Keratinocyte (primary cell): ENCODE data around the gene HCAR3. TPM values are rescaled to one million over a fixed set of nuclear protein-coding genes. Genes with fewer than 3 reads are reported as not detected.

Experiments used
- DNase-seq: peaks from one replicate; pipeline ENCODE4 v3.0.0-alpha.2; 2011; ENCODE audit warnings: low read depth, missing footprints, low spot score
- FAIRE-seq: peaks from 2 replicates; lab custom pipeline; 2011; peaks lifted over from hg19 to GRCh38; lab: Jason Lieb, UNC
- H2AFZ ChIP-seq: 2 replicates; pipeline ENCODE4 v1.6.0; 2012; ENCODE audit warnings: low read length, control low read depth, inconsistent platforms; ENCODE audit not compliant: control insufficient read depth
- H3K27ac ChIP-seq: 2 replicates; pipeline ENCODE4 v1.5.1; 2011; ENCODE audit warnings: low read length; ENCODE audit not compliant: control insufficient read depth, insufficient read depth
- H3K27me3 ChIP-seq: 3 replicates; pipeline ENCODE4 v1.6.0; 2011; ENCODE audit warnings: low read length; ENCODE audit not compliant: control insufficient read depth, insufficient read depth; ENCODE audit errors: extremely low read depth
- H3K36me3 ChIP-seq, 2 experiments: 2 replicates in 1 of 2; 3 replicates in 1 of 2; pipeline ENCODE4 v1.5.1; 2011; ENCODE audit warnings: low read length in 2 of 2, mild to moderate bottlenecking in 1 of 2; ENCODE audit not compliant: control insufficient read depth in 2 of 2, insufficient read depth in 2 of 2; ENCODE audit errors: extremely low read depth in 1 of 2
- H3K4me1 ChIP-seq: 3 replicates; pipeline ENCODE4 v1.5.1; 2011; ENCODE audit warnings: low read length; ENCODE audit not compliant: control insufficient read depth, insufficient read depth; ENCODE audit errors: extremely low read depth
- H3K4me2 ChIP-seq: 3 replicates; pipeline ENCODE4 v1.6.0; 2011; ENCODE audit warnings: low read depth, low read length; ENCODE audit not compliant: control insufficient read depth, insufficient read depth; ENCODE audit errors: extremely low read depth
- H3K4me3 ChIP-seq, 3 experiments: fragments of 200-600 bp in 1 of 3; sonication (generic) in 1 of 3; 2 replicates in 2 of 3; 3 replicates in 1 of 3; pipeline ENCODE4 v1.5.1; 2011 to 2016; ENCODE audit warnings: low read length in 3 of 3, mild to moderate bottlenecking in 3 of 3, control low read depth in 2 of 3, inconsistent platforms in 1 of 3, low read depth in 1 of 3, mixed read lengths in 1 of 3, mixed run types in 1 of 3, moderate library complexity in 1 of 3; ENCODE audit not compliant: control insufficient read depth in 2 of 3, insufficient read depth in 2 of 3; ENCODE audit errors: extremely low read depth in 1 of 3
- H3K79me2 ChIP-seq: 2 replicates; pipeline ENCODE4 v1.6.0; 2012; ENCODE audit warnings: low read length; ENCODE audit not compliant: control insufficient read depth, insufficient read depth
- H3K9ac ChIP-seq: 3 replicates; pipeline ENCODE4 v1.6.0; 2011; ENCODE audit warnings: low read length; ENCODE audit not compliant: control insufficient read depth, insufficient read depth; ENCODE audit errors: extremely low read depth
- H3K9me1 ChIP-seq: 3 replicates; pipeline ENCODE4 v1.6.0; 2011; ENCODE audit warnings: low read length; ENCODE audit not compliant: control insufficient read depth, insufficient read depth; ENCODE audit errors: extremely low read depth
- H3K9me3 ChIP-seq: 2 replicates; pipeline ENCODE4 v1.5.1; 2012; ENCODE audit warnings: low read depth, low read length; ENCODE audit not compliant: control insufficient read depth
- H4K20me1 ChIP-seq: 3 replicates; pipeline ENCODE4 v1.6.0; 2011; ENCODE audit warnings: low read length; ENCODE audit not compliant: control insufficient read depth, insufficient read depth; ENCODE audit errors: extremely low read depth
- CTCF ChIP-seq, 3 experiments: IDR thresholded peaks in 1 of 3; conservative IDR thresholded peaks in 1 of 3; optimal IDR thresholded peaks in 1 of 3; 2 replicates in 2 of 3; 3 replicates in 1 of 3; pipeline versions ENCODE3 to v1.5.1; 2011; ENCODE audit warnings: low read length in 3 of 3, mild to moderate bottlenecking in 3 of 3, moderate library complexity in 2 of 3, control low read depth in 1 of 3, inconsistent platforms in 1 of 3; ENCODE audit not compliant: insufficient read depth in 2 of 3; ENCODE audit errors: extremely low read depth in 1 of 3
- EZH2 ChIP-seq: IDR thresholded peaks from one replicate; pipeline ENCODE4 v1.6.1; 2012; ENCODE audit warnings: inconsistent platforms, mild to moderate bottlenecking, low read length, moderate library complexity
- dilution Hi-C: fragments of 300-500 bp; cut with MboI; formaldehyde crosslinking; loops from one replicate; pipeline ENCODE4 v1.7.0; 2020; ENCODE audit warnings: low sequenced_read_pairs; ENCODE audit not compliant: extremely low pct_ligation_motif_present
- polyA plus RNA-seq, 5 experiments: library from polyadenylated mRNA; depleted of rRNA in 3 of 5; stranded (reverse) in 3 of 5; stranded (forward) in 1 of 5; unstranded in 1 of 5; fragments of >200 nt; gene quantifications; 1 replicate in 1 of 5; 2 replicates in 3 of 5; 3 replicates in 1 of 5; pipeline versions ENCODE4 v1.2.1 to v1.2.3, GENCODE V29; 2011 to 2012; ENCODE audit warnings: missing spikeins in 2 of 5, low read depth in 1 of 5, low replicate concordance in 1 of 5

The HCAR3 gene
- polyA plus RNA-seq, 1 donor (not counting 4 experiments of a cell fraction or from before 2014, with no cell fraction given) = 12.1 TPM

GRCh38 chr12:122754790-122755189, 38.2 kb upstream of the HCAR3 start:
- Histone ChIP-seq H4K20me1 (no peaks in the 10 kb centered on the region), H3K27ac (no peak overlapping the region), H3K36me3 (peaks cover 8 to 35% of the 10 kb centered on the region in 2 experiments), H3K4me3 (no peak overlapping the region), H3K9ac (no peak overlapping the region), H3K9me1 (peaks cover 2% of the 10 kb centered on the region), H3K4me1 (peaks cover 10% of the 10 kb centered on the region), H2AFZ (no peak overlapping the region), H3K9me3 (no peaks in the 10 kb centered on the region), H3K4me2 (no peak overlapping the region), H3K27me3 (no peaks in the 10 kb centered on the region), H3K79me2 (peaks cover 63% of the 10 kb centered on the region)
- DNase-seq = no peak
- dilution Hi-C loops = loop anchor here (10.0 kb wide), 1 partner anchor 120 kb away; no protein-coding TSS in a partner anchor
- TF ChIP-seq CTCF (optimal IDR thresholded peaks at IDR 0.05 in 1 of 3, IDR thresholded peaks at IDR 0.05 in 1 of 3, conservative IDR thresholded peaks at IDR 0.05 in 1 of 3; ENCODE audit: extremely low read depth in 1 of 3, insufficient read depth in 2 of 3, low read length in 3 of 3) = no peak
- TF ChIP-seq EZH2 = no peak
- FAIRE-seq = no peak

- Histone ChIP-seq H4K20me1 (no peaks in the 10 kb centered on the region), H3K27me3 (no peaks in the 10 kb centered on the region), H3K9ac (peak overlapping the region; percentile 92), H3K36me3 (peaks cover 5 to 29% of the 10 kb centered on the region in 2 experiments), H3K4me2 (peak overlapping the region; percentile 94), H3K79me2 (peaks cover 51% of the 10 kb centered on the region), H2AFZ (peak overlapping the region; percentile 80), H3K9me3 (no peaks in the 10 kb centered on the region), H3K27ac (peak overlapping the region; percentile 89), H3K9me1 (peaks cover 2% of the 10 kb centered on the region), H3K4me1 (peaks cover 10% of the 10 kb centered on the region), H3K4me3 (peak overlapping the region; percentile 82 to 88 (median 83))
- TF ChIP-seq EZH2 (no peak), CTCF (optimal IDR thresholded peaks at IDR 0.05 in 1 of 3, IDR thresholded peaks at IDR 0.05 in 1 of 3, conservative IDR thresholded peaks at IDR 0.05 in 1 of 3; ENCODE audit: extremely low read depth in 1 of 3, insufficient read depth in 2 of 3, low read length in 3 of 3) (no peak)
- DNase-seq (no peak), FAIRE-seq (no peak)
- dilution Hi-C loops = loop anchor here (10.0 kb wide), 1 partner anchor 118 kb away; no protein-coding TSS in a partner anchor
Observed at GRCh38 chr12:122753319-122753650, 36.7 kb upstream of the HCAR3 start.
